Epithelial cell of proximal tubule (primary cell): Measurements from ENCODE around the gene ABTB2. TPM values are rescaled to one million over a fixed set of nuclear protein-coding genes. Genes with fewer than 3 reads are reported as not detected.
"Not testable (repeated sequence)": the region's sequence is repeated elsewhere in the genome, so short reads cannot be mapped to it uniquely, and the experiment has no call there.

Source experiments
- DNase-seq: peaks from one replicate; pipeline ENCODE4 v3.0.0-alpha.2; 2011; ENCODE audit warnings: low read depth
- H3K4me3 ChIP-seq: 2 replicates; pipeline ENCODE4 v1.5.1; 2011; ENCODE audit warnings: low read depth, mild to moderate bottlenecking, low read length
- total RNA-seq: library from RNA; depleted of rRNA; stranded (reverse); fragments of >200 nt; gene quantifications from 2 replicates; pipeline ENCODE4 v1.2.3, GENCODE V29; 2015
- TF ChIP-seq, protein P1 (sequence below): conservative IDR thresholded peaks from 2 replicates; pipeline ENCODE4 v1.5.1; 2012; ENCODE audit warnings: low read depth, mild to moderate bottlenecking, low read length

The ABTB2 gene
- total RNA-seq, 1 donor from 2014 or later: 17.6 TPM

DNA sequence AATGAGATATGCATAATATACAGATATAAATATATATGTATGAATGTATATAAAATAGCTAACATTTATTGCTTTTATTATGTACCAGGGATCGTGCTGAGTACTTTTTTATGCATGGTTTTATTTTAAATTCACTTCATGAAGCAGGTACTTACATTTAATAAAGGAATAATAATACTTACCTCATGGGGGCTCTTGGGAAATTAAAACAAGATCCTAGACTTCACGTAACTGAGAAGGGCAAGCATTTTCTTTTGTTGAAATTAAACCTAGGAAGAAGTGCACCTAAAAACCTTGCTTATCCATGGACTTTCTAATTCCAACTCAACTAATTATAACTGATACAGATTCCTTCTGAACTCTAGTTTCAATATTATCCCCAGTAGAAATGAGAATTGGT lies 40.0 kb upstream of the ABTB2 start:
- no peak for DNase-seq
- no peak overlapping the region for H3K4me3 ChIP-seq
- TF ChIP-seq, protein P1, sequence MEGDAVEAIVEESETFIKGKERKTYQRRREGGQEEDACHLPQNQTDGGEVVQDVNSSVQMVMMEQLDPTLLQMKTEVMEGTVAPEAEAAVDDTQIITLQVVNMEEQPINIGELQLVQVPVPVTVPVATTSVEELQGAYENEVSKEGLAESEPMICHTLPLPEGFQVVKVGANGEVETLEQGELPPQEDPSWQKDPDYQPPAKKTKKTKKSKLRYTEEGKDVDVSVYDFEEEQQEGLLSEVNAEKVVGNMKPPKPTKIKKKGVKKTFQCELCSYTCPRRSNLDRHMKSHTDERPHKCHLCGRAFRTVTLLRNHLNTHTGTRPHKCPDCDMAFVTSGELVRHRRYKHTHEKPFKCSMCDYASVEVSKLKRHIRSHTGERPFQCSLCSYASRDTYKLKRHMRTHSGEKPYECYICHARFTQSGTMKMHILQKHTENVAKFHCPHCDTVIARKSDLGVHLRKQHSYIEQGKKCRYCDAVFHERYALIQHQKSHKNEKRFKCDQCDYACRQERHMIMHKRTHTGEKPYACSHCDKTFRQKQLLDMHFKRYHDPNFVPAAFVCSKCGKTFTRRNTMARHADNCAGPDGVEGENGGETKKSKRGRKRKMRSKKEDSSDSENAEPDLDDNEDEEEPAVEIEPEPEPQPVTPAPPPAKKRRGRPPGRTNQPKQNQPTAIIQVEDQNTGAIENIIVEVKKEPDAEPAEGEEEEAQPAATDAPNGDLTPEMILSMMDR: no peak

DNA sequence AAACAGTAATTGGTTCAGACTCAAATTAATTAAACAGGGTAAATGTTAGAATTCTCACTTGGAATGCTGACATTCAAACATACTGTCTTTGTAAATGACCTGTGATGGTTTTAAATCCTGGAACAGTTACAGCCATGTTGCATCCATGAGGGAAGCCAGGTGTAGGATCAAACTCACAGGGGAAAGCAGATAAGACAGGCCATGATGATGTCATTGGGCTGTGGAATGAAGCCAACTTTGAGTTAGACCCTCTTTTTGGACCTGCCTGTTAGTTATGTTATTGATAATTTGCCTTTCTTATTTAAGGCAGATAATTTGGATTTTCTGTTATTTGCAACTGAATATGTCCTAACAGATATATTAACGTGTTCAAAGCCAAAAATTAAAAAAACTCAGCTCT lies 39.3 kb upstream of the ABTB2 start:
- DNase-seq: no peak
- TF ChIP-seq, protein P1: no peak
- no peak overlapping the region for H3K4me3 ChIP-seq

DNA sequence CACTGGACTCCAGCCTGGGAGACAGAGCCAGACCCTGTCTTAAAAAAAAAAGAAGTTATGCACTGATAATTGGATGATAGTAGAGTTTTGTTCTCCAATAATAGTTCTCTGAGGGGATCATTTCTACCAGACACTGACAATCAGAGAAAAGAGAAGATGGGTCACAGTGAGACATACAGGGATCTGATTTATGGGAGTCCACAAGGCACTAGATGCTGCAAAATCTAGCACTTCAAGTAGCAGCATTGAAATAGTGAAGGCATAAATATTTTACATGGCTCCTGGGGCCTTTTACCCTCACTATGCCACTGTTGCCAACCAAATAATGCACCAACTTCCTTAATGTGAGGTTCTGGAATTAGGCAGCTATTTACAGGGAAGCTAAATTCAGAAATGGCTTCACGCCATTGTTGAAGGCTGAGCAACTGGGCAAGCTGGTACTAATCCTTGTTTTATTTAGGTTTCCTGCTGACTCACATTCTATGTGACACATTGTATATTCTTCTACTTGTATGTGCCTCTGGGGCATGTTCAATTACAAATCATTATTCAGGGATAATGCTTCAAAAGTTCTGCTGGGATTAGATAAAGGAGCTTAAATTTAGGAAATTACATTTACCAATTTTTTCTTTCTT lies 38.2 kb upstream of the ABTB2 start:
- no peak overlapping the region for H3K4me3 ChIP-seq
- TF ChIP-seq, protein P1: no peak
- no peak for DNase-seq

DNA sequence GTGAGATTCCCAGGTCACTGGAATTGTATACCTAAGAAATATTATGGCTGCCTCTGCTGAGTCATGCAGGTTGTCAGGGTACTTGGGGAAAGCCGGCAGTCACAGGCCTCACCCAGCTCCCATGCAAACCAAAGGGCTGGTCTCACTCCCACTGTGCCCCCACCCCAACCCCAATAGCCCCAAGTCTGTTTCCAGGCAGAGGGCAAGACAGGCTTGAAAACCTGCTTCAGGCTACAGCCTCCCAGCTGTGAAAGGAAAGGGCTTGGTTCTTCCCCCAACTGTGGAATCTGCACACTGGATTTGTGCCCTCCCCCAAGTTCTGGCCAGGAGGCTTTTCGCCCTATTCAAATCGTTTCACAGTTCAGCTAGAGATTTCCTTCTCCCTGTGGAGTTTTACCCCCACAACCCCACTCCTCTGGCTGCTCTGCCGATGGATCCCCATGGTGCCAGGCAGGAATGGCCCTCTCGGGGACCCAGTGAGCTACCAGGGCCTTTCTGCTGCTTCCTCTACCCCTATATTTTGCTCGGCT lies 37.0 kb upstream of the ABTB2 start:
- no peak overlapping the region for H3K4me3 ChIP-seq
- TF ChIP-seq, protein P1: no peak
- no peak for DNase-seq

DNA sequence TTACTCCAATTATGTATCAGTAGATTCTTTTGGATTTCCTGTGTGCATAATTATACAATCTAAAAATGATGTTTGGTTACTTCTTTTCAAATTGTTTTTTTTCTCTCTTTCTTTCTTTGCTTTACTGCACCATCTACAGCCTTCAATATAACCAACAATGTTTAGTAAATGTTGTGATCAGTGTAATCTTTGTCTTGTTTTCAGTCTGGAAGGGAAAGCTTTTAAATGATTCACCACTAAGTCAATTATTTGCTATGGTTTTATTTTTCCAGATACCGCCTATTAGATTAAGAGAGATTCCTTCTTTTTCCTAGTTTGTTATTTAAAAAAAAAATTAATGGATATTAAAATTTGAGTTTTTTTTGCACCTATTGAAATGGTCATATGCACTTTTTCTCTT lies 29.8 kb upstream of the ABTB2 start:
- no peak for DNase-seq
- TF ChIP-seq, protein P1: no peak
- no peak overlapping the region for H3K4me3 ChIP-seq

DNA sequence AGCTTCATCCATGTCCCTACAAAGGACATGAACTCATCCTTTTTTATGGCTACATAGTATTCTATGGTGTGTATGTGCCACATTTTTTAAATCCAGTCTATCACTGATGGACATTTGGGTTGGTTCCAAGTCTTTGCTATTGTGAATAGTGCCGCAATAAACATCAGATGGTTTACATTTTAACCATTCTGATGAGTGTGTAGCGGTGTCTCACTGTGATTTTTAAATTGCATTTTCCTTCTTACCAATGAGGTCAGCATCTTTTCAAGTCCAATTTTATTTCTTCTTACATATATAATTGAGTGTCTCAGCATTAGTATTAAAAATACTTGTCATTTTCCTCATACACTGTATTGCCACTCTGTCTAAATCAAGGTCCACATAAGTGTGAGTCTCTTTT lies 28.5 kb upstream of the ABTB2 start:
- not testable (repeated sequence) for H3K4me3 ChIP-seq, DNase-seq

DNA sequence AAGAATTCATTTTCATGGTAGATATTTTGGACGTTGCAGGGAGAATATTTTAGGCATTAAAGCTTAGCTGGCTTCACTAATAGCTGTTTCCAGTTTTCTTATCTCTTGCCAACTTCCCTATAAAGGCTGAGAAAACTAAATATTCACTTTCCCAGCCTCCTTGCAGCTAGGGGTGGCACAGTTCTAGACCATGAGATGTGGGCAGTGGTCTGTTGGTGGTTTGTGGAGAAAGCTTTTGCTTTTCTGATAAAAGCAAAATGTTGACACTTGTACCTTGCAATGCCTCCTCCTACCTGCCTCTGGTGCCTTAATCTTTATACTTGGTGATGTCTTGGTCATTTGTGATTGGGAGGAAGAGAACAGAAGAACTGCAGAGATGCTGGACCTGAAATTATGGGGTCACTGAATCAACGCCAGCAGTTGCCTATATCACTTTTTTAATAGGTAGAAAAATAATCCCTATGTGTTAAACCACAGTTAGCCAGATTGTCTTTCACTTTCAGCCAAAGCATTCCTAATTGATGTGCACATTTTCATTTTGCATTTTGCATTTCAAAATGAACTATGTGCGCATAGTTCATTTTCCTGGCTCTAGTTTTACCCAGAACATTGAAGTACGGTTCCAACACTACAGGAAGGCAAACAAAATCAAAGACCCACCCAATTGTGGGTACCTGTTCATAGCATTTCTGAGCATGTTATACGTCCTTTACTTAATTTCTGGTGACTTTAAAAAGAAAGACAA lies 24.9 kb upstream of the ABTB2 start:
- no peak for DNase-seq
- TF ChIP-seq, protein P1: no peak
- no peak overlapping the region for H3K4me3 ChIP-seq
